Caco-2 (cell line): Measurements from ENCODE around the gene ARRB2. TPM values are rescaled to one million over a fixed set of nuclear protein-coding genes. Genes with fewer than 3 reads are reported as not detected.
"Not testable (repeated sequence)": the region's sequence is repeated elsewhere in the genome, so short reads cannot be mapped to it uniquely, and the experiment has no call there.

Experiments
- BruUV-seq: library from RNA; stranded (reverse); fragments of 400-500 nt; replicated peaks from 2 replicates; lab custom pipeline; 2021; lab: Mats Ljungman, UMichigan
- CTCF ChIA-PET: fragments of 300-600 bp; sonication (Branson Sonifier 250); formaldehyde crosslinking; loops from one replicate; lab custom pipeline; 2022; ENCODE audit warnings: antibody characterized with exemption; lab: Charles Lee
- POLR2A ChIA-PET: fragments of 300-600 bp; sonication (Branson Sonifier 250); formaldehyde crosslinking; loops from one replicate; lab custom pipeline; 2022; ENCODE audit warnings: antibody characterized with exemption; lab: Charles Lee
- DNase-seq, 2 experiments: peaks; one replicate each; pipeline versions ENCODE4 v3.0.0 to v3.0.0-alpha.2; 2020 to 2022
- H3K27me3 ChIP-seq: replicated peaks from 2 replicates; pipeline ENCODE4 v1.6.0; 2011; ENCODE audit warnings: low read length; ENCODE audit not compliant: control insufficient read depth, insufficient read depth
- H3K36me3 ChIP-seq: 2 replicates; pipeline ENCODE4 v1.5.1; 2011; ENCODE audit warnings: low read length; ENCODE audit not compliant: control insufficient read depth, insufficient read depth
- H3K4me1 ChIP-seq: fragments of 250-450 bp; sonication (Bioruptor Pico); 2 replicates; pipeline ENCODE4 v1.5.1; 2020; ENCODE audit warnings: mild to moderate bottlenecking
- H3K4me3 ChIP-seq: 2 replicates; pipeline ENCODE4 v1.5.1; 2011; ENCODE audit warnings: low read depth, mild to moderate bottlenecking, control low read depth, low read length
- H3K9me3 ChIP-seq: fragments of 250-450 bp; sonication (Bioruptor Pico); 2 replicates; pipeline ENCODE4 v1.5.1; 2020; ENCODE audit warnings: mild to moderate bottlenecking, moderate library complexity
- H3K27ac Mint-ChIP-seq: one replicate; pipeline ENCODE4 v1.8.0; 2022; ENCODE audit warnings: mixed read lengths; ENCODE audit not compliant: unreplicated experiment
- H3K27me3 Mint-ChIP-seq: one replicate; pipeline ENCODE4 v1.8.0; 2022; ENCODE audit warnings: mixed read lengths; ENCODE audit not compliant: insufficient read depth, unreplicated experiment
- H3K36me3 Mint-ChIP-seq: one replicate; pipeline ENCODE4 v1.8.0; 2022; ENCODE audit warnings: mild to moderate bottlenecking, mixed read lengths; ENCODE audit not compliant: insufficient read depth, unreplicated experiment
- H3K4me1 Mint-ChIP-seq: one replicate; pipeline ENCODE4 v1.8.0; 2022; ENCODE audit warnings: low read depth, mixed read lengths; ENCODE audit not compliant: unreplicated experiment
- H3K4me3 Mint-ChIP-seq: one replicate; pipeline ENCODE4 v1.8.0; 2022; ENCODE audit warnings: mild to moderate bottlenecking, moderate library complexity, mixed read lengths; ENCODE audit not compliant: unreplicated experiment
- H3K9me3 Mint-ChIP-seq: one replicate; pipeline ENCODE4 v1.8.0; 2022; ENCODE audit warnings: mixed read lengths; ENCODE audit not compliant: unreplicated experiment
- CTCF ChIP-seq, 2 experiments: fragments of 200-600 bp in 1 of 2; IDR thresholded peaks; 1 replicate in 1 of 2; 2 replicates in 1 of 2; pipeline versions ENCODE4 v1.5.1 to v1.8.0; 2011 to 2022; ENCODE audit warnings: antibody characterized with exemption in 1 of 2, control low read depth in 1 of 2, inconsistent platforms in 1 of 2, low read depth in 1 of 2, low read length in 1 of 2, mild to moderate bottlenecking in 1 of 2, moderate library complexity in 1 of 2; ENCODE audit not compliant: insufficient read depth in 1 of 2, severe bottlenecking in 1 of 2, unreplicated experiment in 1 of 2
- intact Hi-C: fragments of 100-400 bp; cut with micrococcal nuclease; formaldehyde crosslinking; loops from one replicate; pipeline ENCODE4 v1.10.0; 2022; ENCODE audit not compliant: unreplicated experiment
- total RNA-seq: library from RNA; stranded (reverse); gene quantifications from 2 replicates; pipeline ENCODE4 v1.2.3, GENCODE V29; 2022

Gene ARRB2
- total RNA-seq, 1 experiment from 2014 or later, result 37.1 TPM

- H3K4me1 ChIP-seq, result no peaks in the 10 kb centered on the region
- intact Hi-C loops, result no loop called here
- Mint-ChIP-seq H3K36me3 (peaks cover 26% of the 10 kb centered on the region), H3K4me1 (peaks cover 16% of the 10 kb centered on the region), H3K9me3 (no peaks in the 10 kb centered on the region), H3K4me3 (peak overlapping the region; percentile 82), H3K27ac (peak overlapping the region; percentile 83), H3K27me3 (no peaks in the 10 kb centered on the region)
- no peaks in the 10 kb centered on the region for H3K36me3 ChIP-seq
- CTCF ChIA-PET, result interaction anchor here (1.4 kb wide), 1 partner anchor 28 kb away, joined by 3 read pairs; the partner anchor contains the start of gene MED11
- no peak for DNase-seq
- peak overlapping the region; percentile 80 for H3K4me3 ChIP-seq
- BruUV-seq, result no TSS peak
- POLR2A ChIA-PET, result no interaction called here
- no peaks in the 10 kb centered on the region for H3K27me3 ChIP-seq
- TF ChIP-seq CTCF (IDR thresholded peaks at IDR 0.05; ENCODE audit: insufficient read depth in 1 of 2, low read depth in 1 of 2, low read length in 1 of 2, severe bottlenecking in 1 of 2, unreplicated experiment in 1 of 2), result no peak
- H3K9me3 ChIP-seq, result no peaks in the 10 kb centered on the region
These were observed 7.1 kb upstream of the ARRB2 start for GRCh38 chr17:4703330-4703691.

- intact Hi-C loops, result not testable (repeated sequence)
- TSS peak; percentile 78 for BruUV-seq
These were observed 5.9 kb upstream of the ARRB2 start for GRCh38 chr17:4704574-4704907.

GRCh38 chr17:4704991-4705390 is 5.4 kb upstream of the ARRB2 start:
- no peak for TF ChIP-seq CTCF (IDR thresholded peaks at IDR 0.05; ENCODE audit: insufficient read depth in 1 of 2, low read depth in 1 of 2, low read length in 1 of 2, severe bottlenecking in 1 of 2, unreplicated experiment in 1 of 2)
- Mint-ChIP-seq H3K36me3 (peaks cover 35% of the 10 kb centered on the region), H3K27ac (peak overlapping the region; percentile 83), H3K9me3 (no peaks in the 10 kb centered on the region), H3K4me3 (peak overlapping the region; percentile 82), H3K27me3 (no peaks in the 10 kb centered on the region), H3K4me1 (peaks cover 16% of the 10 kb centered on the region)
- ChIA-PET POLR2A (no interaction called here), CTCF (no interaction called here)
- DNase-seq, result no peak
- no peaks in the 10 kb centered on the region for H3K9me3 ChIP-seq
- no peaks in the 10 kb centered on the region for H3K4me1 ChIP-seq
- H3K27me3 ChIP-seq, result no peaks in the 10 kb centered on the region
- no peaks in the 10 kb centered on the region for H3K36me3 ChIP-seq
- no TSS peak for BruUV-seq
- H3K4me3 ChIP-seq, result peak overlapping the region; percentile 80
- intact Hi-C loops, result no loop called here

More at GRCh38 chr17:4704574-4704907, 5.9 kb upstream of the ARRB2 start:
- ChIA-PET POLR2A (interaction anchor here (0.5 kb wide), 1 partner anchor 86 kb away, joined by 5 read pairs; no protein-coding TSS in a partner anchor), CTCF (interaction anchor here (1.4 kb wide), 1 partner anchor 27 kb away, joined by 3 read pairs; the partner anchor contains the start of gene MED11)
- H3K4me1 Mint-ChIP-seq, result peaks cover 16% of the 10 kb centered on the region
- H3K9me3 ChIP-seq, DNase-seq, H3K36me3 ChIP-seq, H3K27me3 ChIP-seq, H3K9me3 Mint-ChIP-seq, H3K4me1 ChIP-seq, H3K27me3 Mint-ChIP-seq: not testable (repeated sequence)
- H3K4me3 Mint-ChIP-seq, result peak overlapping the region; percentile 82
- H3K4me3 ChIP-seq, result peak overlapping the region; percentile 80
- peak overlapping the region; percentile 83 for H3K27ac Mint-ChIP-seq
- peaks cover 31% of the 10 kb centered on the region for H3K36me3 Mint-ChIP-seq

GRCh38 chr17:4706121-4706520 is 4.3 kb upstream of the ARRB2 start:
- Mint-ChIP-seq H3K9me3 (no peaks in the 10 kb centered on the region), H3K4me3 (peak overlapping the region; percentile 82), H3K36me3 (peaks cover 41% of the 10 kb centered on the region), H3K4me1 (peaks cover 16% of the 10 kb centered on the region), H3K27me3 (no peaks in the 10 kb centered on the region), H3K27ac (no peak overlapping the region)
- POLR2A ChIA-PET, result no interaction called here
- Histone ChIP-seq H3K4me3 (no peak overlapping the region), H3K4me1 (no peaks in the 10 kb centered on the region), H3K27me3 (no peaks in the 10 kb centered on the region), H3K9me3 (no peaks in the 10 kb centered on the region), H3K36me3 (no peaks in the 10 kb centered on the region)
- TF ChIP-seq CTCF (IDR thresholded peaks at IDR 0.05; ENCODE audit: insufficient read depth in 1 of 2, low read depth in 1 of 2, low read length in 1 of 2, severe bottlenecking in 1 of 2, unreplicated experiment in 1 of 2), result no peak
- no TSS peak for BruUV-seq
- intact Hi-C loops, result no loop called here
- CTCF ChIA-PET, result no interaction called here
- DNase-seq, result no peak
